OCI-LY7 (cell line): ENCODE measurements around the gene PRKAA1. TPM values are rescaled to one million over a fixed set of nuclear protein-coding genes. Genes with fewer than 3 reads are reported as not detected.

Source experiments
- BruUV-seq: library from RNA; stranded (reverse); fragments of 400-500 nt; replicated peaks from 2 replicates; lab custom pipeline; 2021; lab: Mats Ljungman, UMichigan
- CTCF ChIA-PET: fragments of 300-600 bp; sonication (Branson Sonifier 250); formaldehyde crosslinking; loops from one replicate; lab custom pipeline; 2022; ENCODE audit warnings: antibody characterized with exemption; ENCODE audit not compliant: unreplicated experiment; lab: Charles Lee
- POLR2A ChIA-PET: fragments of 300-600 bp; sonication (Branson Sonifier 250); formaldehyde crosslinking; loops from one replicate; lab custom pipeline; 2022; ENCODE audit warnings: antibody characterized with exemption; lab: Charles Lee
- DNase-seq: peaks from one replicate; pipeline ENCODE4 v3.0.0-alpha.2; 2015; ENCODE audit warnings: low spot score
- H2AFZ ChIP-seq: fragments of 200-600 bp; sonication (generic), shearing (Covaris generic); 2 replicates; pipeline ENCODE4 v1.6.1; 2014; ENCODE audit warnings: mild to moderate bottlenecking, antibody characterized with exemption, low read length, moderate library complexity
- H3K27ac ChIP-seq: fragments of 200-600 bp; sonication (generic); 2 replicates; pipeline ENCODE4 v1.5.1; 2014; ENCODE audit warnings: mixed run types, low read depth, mild to moderate bottlenecking, moderate library complexity, low read length, inconsistent platforms; ENCODE audit not compliant: poor library complexity, severe bottlenecking
- H3K36me3 ChIP-seq: fragments of 200-600 bp; sonication (generic); 2 replicates; pipeline ENCODE4 v1.6.1; 2014; ENCODE audit warnings: mild to moderate bottlenecking, antibody characterized with exemption, low read length, moderate library complexity, mixed read lengths; ENCODE audit not compliant: insufficient read depth
- H3K4me1 ChIP-seq: fragments of 200-600 bp; sonication (generic); 2 replicates; pipeline ENCODE4 v1.5.1; 2014; ENCODE audit warnings: mild to moderate bottlenecking, low read length; ENCODE audit not compliant: insufficient read depth, poor library complexity, severe bottlenecking
- H3K4me2 ChIP-seq: fragments of 200-600 bp; sonication (generic); 2 replicates; pipeline ENCODE4 v1.6.1; 2014; ENCODE audit warnings: mild to moderate bottlenecking, low read length
- H3K4me3 ChIP-seq: fragments of 200-600 bp; sonication (generic); 2 replicates; pipeline ENCODE4 v1.5.1; 2014; ENCODE audit warnings: mild to moderate bottlenecking, low read depth, low read length; ENCODE audit not compliant: poor library complexity, severe bottlenecking
- H3K79me2 ChIP-seq: fragments of 200-600 bp; sonication (generic); 2 replicates; pipeline ENCODE4 v1.6.1; 2016; ENCODE audit warnings: low read depth, mild to moderate bottlenecking, low read length, moderate library complexity, mixed read lengths; ENCODE audit not compliant: insufficient read depth
- H3K9me2 ChIP-seq: fragments of 200-600 bp; sonication (generic); 2 replicates; pipeline ENCODE4 v1.6.1; 2016; ENCODE audit warnings: mild to moderate bottlenecking, low read length, mixed read lengths; ENCODE audit not compliant: insufficient read depth
- H3K9me3 ChIP-seq: fragments of 200-600 bp; sonication (generic); 2 replicates; pipeline ENCODE4 v1.6.1; 2014; ENCODE audit warnings: mild to moderate bottlenecking, mixed run types, low read length, mixed read lengths
- H4K20me1 ChIP-seq: fragments of 200-600 bp; sonication (generic); 2 replicates; pipeline ENCODE4 v1.6.1; 2014; ENCODE audit warnings: mild to moderate bottlenecking, antibody characterized with exemption, low read length, moderate library complexity, mixed read lengths; ENCODE audit not compliant: insufficient read depth
- EZH2phosphoT487 ChIP-seq: fragments of 200-600 bp; sonication (generic); IDR thresholded peaks from 2 replicates; pipeline ENCODE4 v1.6.1; 2018; ENCODE audit warnings: low read depth, borderline replicate concordance, mild to moderate bottlenecking, mixed run types, antibody characterized with exemption, low read length, moderate library complexity, mixed read lengths
- intact Hi-C: fragments of 100-400 bp; cut with micrococcal nuclease; formaldehyde crosslinking; loops from one replicate; pipeline ENCODE4 v1.10.0; 2022; ENCODE audit not compliant: unreplicated experiment
- total RNA-seq, 2 experiments: library from RNA; depleted of rRNA in 1 of 2; stranded (reverse); fragments of >200 nt in 1 of 2; shearing (Covaris generic) in 1 of 2; gene quantifications; 2 replicates each; pipeline ENCODE4 v1.2.3, GENCODE V29; 2014 to 2022
- TF ChIP-seq, protein P1 (sequence below): fragments of 200-600 bp; sonication (generic); conservative IDR thresholded peaks from 2 replicates; pipeline ENCODE4 v1.5.1; 2014; ENCODE audit warnings: mild to moderate bottlenecking, antibody characterized with exemption, low read length, moderate library complexity, mixed read lengths

The PRKAA1 gene
- total RNA-seq, 2 experiments from 2014 or later: 30.0 to 47.5 TPM

DNA sequence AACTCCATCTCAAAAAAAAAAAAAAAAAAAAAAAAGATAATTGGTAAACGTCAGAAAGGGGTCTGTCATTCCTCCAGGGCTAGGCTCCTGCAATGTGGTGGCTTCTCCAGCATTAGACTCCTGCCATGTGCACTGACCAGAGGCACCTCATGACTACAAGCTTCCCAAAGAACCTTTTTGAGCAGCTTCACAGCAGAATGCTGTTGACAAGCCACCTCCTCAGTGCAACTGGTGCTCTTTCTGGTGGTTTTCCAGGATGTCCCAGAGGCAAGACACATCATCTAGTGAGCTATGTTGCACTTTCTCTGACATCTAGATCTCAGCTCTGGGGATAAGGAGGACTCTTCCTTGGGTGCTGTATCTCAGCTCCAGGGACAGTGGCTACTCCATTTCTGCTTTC, 25.3 kb upstream of the PRKAA1 start:
- intact Hi-C loops: no loop called here

GRCh38 chr5:40813698-40814281, 15.6 kb upstream of the PRKAA1 start:
- Histone ChIP-seq H3K36me3 (no peaks in the 10 kb centered on the region), H3K4me3 (no peak overlapping the region), H4K20me1 (no peaks in the 10 kb centered on the region), H3K4me1 (no peaks in the 10 kb centered on the region), H3K79me2 (no peaks in the 10 kb centered on the region), H3K4me2 (no peak overlapping the region), H3K9me2 (no peaks in the 10 kb centered on the region), H3K9me3 (no peaks in the 10 kb centered on the region), H2AFZ (no peak overlapping the region), H3K27ac (no peak overlapping the region)
- TF ChIP-seq EZH2phosphoT487: no peak
- TF ChIP-seq, protein P1, sequence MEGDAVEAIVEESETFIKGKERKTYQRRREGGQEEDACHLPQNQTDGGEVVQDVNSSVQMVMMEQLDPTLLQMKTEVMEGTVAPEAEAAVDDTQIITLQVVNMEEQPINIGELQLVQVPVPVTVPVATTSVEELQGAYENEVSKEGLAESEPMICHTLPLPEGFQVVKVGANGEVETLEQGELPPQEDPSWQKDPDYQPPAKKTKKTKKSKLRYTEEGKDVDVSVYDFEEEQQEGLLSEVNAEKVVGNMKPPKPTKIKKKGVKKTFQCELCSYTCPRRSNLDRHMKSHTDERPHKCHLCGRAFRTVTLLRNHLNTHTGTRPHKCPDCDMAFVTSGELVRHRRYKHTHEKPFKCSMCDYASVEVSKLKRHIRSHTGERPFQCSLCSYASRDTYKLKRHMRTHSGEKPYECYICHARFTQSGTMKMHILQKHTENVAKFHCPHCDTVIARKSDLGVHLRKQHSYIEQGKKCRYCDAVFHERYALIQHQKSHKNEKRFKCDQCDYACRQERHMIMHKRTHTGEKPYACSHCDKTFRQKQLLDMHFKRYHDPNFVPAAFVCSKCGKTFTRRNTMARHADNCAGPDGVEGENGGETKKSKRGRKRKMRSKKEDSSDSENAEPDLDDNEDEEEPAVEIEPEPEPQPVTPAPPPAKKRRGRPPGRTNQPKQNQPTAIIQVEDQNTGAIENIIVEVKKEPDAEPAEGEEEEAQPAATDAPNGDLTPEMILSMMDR: no peak
- no peak for DNase-seq
- CTCF ChIA-PET: no interaction called here
- BruUV-seq: no TSS peak
- POLR2A ChIA-PET: no interaction called here
- intact Hi-C loops: no loop called here

More for the DNA sequence above, 25.3 kb upstream of the PRKAA1 start:
- Histone ChIP-seq H3K79me2 (no peaks in the 10 kb centered on the region), H3K4me3 (no peak overlapping the region), H4K20me1 (peaks cover 21% of the 10 kb centered on the region), H3K36me3 (peaks cover 56% of the 10 kb centered on the region), H2AFZ (no peak overlapping the region), H3K27ac (no peak overlapping the region), H3K4me2 (no peak overlapping the region), H3K9me2 (no peaks in the 10 kb centered on the region), H3K9me3 (no peaks in the 10 kb centered on the region), H3K4me1 (no peaks in the 10 kb centered on the region)
- TF ChIP-seq EZH2phosphoT487: no peak
- TF ChIP-seq, protein P1: no peak
- no TSS peak for BruUV-seq
- ChIA-PET POLR2A (interaction anchor here (0.6 to 1.3 kb wide), 2 partner anchors 13 to 16 kb away, joined by 3 to 10 read pairs; no protein-coding TSS in a partner anchor), CTCF (no interaction called here)
- DNase-seq: no peak

- BruUV-seq: no TSS peak
- intact Hi-C loops: no loop called here
- CTCF ChIA-PET: no interaction called here
- TF ChIP-seq EZH2phosphoT487: no peak
- TF ChIP-seq, protein P1: no peak
- H3K4me2 ChIP-seq: no peak overlapping the region
- no peaks in the 10 kb centered on the region for H3K36me3 ChIP-seq
- POLR2A ChIA-PET: interaction anchor here (1.0 to 2.7 kb wide), 4 partner anchors 9 to 21 kb away, joined by 3 to 9 read pairs (median 3); no protein-coding TSS in a partner anchor
- no peaks in the 10 kb centered on the region for H3K9me3 ChIP-seq
- no peak overlapping the region for H3K4me3 ChIP-seq
- no peak overlapping the region for H3K27ac ChIP-seq
- H4K20me1 ChIP-seq: no peaks in the 10 kb centered on the region
- H3K9me2 ChIP-seq: no peaks in the 10 kb centered on the region
- no peaks in the 10 kb centered on the region for H3K4me1 ChIP-seq
- H3K79me2 ChIP-seq: no peaks in the 10 kb centered on the region
- no peak overlapping the region for H2AFZ ChIP-seq
- DNase-seq: no peak
These were observed 14.0 kb upstream of the PRKAA1 start for GRCh38 chr5:40812125-40812524.
